Measurements from ENCODE around the gene GABPB1.

GABPB1 gene

DNA sequence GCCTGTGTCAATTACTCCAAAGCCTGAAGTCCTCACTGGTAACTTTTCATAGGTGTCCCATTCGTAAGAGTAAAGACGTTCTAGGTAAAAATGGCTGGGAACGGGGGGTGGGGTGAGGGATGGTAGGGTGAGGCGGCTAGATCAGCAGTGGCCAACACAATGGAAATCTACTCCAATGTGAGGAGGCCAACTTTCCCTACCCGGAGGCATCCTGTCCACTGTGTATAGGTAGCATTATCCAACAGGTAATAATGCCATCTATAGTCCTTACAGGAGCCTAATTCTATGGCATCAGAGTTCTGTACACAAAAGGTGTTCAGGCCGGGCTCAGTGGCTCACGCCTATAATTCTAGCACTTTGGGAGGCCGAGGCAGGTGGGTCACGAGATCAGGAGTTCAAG is 118.6 kb downstream of the GABPB1 start:
- no peak for DNase-seq

GRCh38 chr15:50235794-50236193 is 119.2 kb downstream of the GABPB1 start:
- no peak for DNase-seq

- DNase-seq: no peak
Measured at GRCh38 chr15:50234764-50235163, 120.2 kb downstream of the GABPB1 start.

DNA sequence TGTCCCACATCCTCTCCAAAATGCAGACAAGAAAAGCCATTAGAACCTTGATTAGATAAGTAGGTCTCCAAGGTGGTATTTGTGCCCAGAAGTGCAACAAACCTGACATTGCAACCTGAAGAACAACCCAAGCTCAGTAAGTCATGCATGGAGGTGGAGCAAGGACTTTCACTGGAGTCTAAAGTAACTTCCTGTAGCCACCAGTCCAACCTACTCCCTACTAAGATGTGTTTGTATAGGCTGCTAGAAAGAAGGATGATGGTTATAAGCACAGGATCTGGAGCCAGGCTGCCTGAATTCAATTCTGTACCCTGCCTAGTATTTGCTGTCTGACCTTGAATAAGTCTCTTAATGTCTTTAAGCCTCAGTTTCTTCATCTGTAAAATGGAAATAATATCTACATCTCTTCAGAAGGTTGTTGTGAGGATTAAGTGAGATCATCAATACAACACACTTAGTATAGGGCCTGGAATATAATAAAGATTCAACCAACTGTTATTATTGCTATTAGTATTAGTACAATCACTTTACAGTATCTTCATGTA is 121.7 kb downstream of the GABPB1 start:
- DNase-seq: no peak

DNA sequence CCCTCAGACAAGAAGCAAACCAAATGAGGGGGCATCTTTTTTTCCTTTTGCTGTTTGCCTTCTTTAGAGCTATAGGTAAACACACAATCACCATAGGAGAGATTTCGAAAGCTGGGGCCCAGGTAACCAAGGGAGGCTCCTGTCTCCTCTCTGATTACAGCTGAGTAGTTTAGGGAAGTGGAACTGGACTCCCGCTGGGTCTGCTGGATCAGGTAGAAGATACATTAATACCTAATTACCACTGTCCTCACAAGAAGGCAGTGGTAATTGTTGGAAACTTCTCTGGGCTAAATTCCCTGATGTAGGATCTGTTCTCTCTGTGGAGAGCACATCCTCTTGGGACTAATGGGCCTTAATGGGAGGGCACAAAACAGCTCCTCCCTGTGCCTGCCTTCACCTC is 122.2 kb downstream of the GABPB1 start:
- DNase-seq: no peak

- no peak for DNase-seq
Measured at GRCh38 chr15:50231761-50232160, 123.2 kb downstream of the GABPB1 start.

DNA sequence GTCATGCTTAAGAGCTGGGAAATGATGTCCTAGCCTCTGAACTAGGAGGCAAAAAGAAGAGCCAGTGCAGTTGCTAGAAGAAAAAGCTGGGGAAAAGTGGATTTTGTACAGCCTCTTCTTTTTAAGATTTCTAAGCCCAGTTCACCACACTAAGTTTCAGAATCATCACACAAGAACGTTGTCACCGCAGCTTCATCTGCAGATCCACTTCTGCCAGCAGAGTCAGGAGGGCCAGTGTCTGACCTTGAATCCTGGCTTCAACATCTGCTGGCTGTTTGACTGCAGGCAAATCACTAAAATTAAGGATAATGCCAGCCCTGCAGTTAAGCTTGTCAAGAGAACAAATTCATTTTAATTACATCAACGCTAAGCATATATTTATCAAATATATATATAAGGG is 125.7 kb downstream of the GABPB1 start:
- no peak for DNase-seq

- no peak for DNase-seq
Measured at GRCh38 chr15:50228866-50229265, 126.1 kb downstream of the GABPB1 start.

GRCh38 chr15:50227076-50227475 is 127.9 kb downstream of the GABPB1 start:
- no peak for DNase-seq

GRCh38 chr15:50225938-50226337 is 129.1 kb downstream of the GABPB1 start:
- no peak for DNase-seq

All from hippocampal formation (tissue), 2 donors.